ENCODE measurements around the gene CDNF.
"Not testable (repeated sequence)": the region's sequence is repeated elsewhere in the genome, so short reads cannot be mapped to it uniquely, and the experiment has no call there.

The CDNF gene

DNA sequence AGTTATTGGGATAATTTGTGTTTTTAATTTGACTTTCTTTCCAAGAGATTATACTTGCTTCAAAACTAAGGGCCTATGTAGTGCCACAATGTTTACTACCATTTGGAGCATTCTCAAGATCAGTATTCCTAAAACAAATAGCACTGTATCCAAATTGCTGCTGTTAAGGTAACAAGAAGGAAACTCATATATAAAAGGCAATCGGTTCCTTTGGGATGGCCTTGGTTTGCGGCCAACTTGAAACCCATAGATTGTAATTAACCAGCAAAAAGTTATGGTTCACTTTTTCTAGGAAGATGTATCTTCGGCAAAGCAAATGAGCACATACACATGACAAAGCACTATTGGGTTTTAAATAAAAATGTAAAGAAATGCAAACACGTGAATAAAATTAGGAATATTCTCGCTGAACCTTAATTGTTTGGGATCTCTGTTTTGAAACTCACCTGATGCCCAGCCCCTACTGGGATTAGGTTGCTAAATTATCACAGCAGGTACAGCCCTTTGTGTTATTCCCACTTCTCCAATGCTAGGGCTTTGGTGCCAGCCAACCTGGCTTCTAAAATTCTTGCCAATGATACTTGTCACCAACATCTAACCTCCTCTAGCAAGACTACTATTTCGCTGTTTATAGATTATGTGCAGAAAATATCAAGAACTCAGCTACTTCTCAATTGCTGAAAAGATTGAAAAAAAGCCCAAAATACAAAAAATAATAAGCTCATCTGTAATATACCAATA, 16.0 kb downstream of the CDNF start:
- Histone ChIP-seq H2AFZ (ENCODE audit: low read length) (no peak overlapping the region), H2BK15ac (ENCODE audit: low read length) (no peak overlapping the region), H3K4me2 (ENCODE audit: insufficient read depth, low read length, poor library complexity, severe bottlenecking) (no peak overlapping the region), H3K79me1 (ENCODE audit: low read depth, low read length) (no peaks in the 10 kb centered on the region), H2BK120ac (ENCODE audit: low read depth, low read length) (no peak overlapping the region), H3K4me3 (ENCODE audit: low read length in 2 of 2) (no peak overlapping the region), H3K9me3 (replicated peaks in 1 of 2; ENCODE audit: control insufficient read depth in 2 of 2, insufficient read depth in 1 of 2, low read depth in 1 of 2, low read length in 2 of 2) (no peaks in the 10 kb centered on the region), H3K23ac (ENCODE audit: low read depth, low read length, poor library complexity) (no peak overlapping the region), H3K4ac (ENCODE audit: low read length) (no peak overlapping the region), H3K9ac (ENCODE audit: low read depth, low read length, poor library complexity) (no peak overlapping the region), H2BK5ac (ENCODE audit: low read length) (no peak overlapping the region), H2AK5ac (ENCODE audit: low read depth, low read length) (no peak overlapping the region), H4K8ac (ENCODE audit: low read depth, low read length) (no peak overlapping the region), H3K18ac (ENCODE audit: low read length) (no peak overlapping the region), H3K14ac (ENCODE audit: low read length) (no peak overlapping the region), H4K91ac (ENCODE audit: low read depth, low read length, poor library complexity) (no peak overlapping the region), H3K27me3 (ENCODE audit: control insufficient read depth in 3 of 3, insufficient read depth in 3 of 3, low read depth in 1 of 3, low read length in 3 of 3) (peaks cover 0 to 2% (median 0%) of the 10 kb centered on the region in 3 experiments), H3K4me1 (ENCODE audit: control insufficient read depth in 2 of 2, insufficient read depth in 1 of 2, low read depth in 1 of 2, low read length in 2 of 2) (no peaks in the 10 kb centered on the region), H3K27ac (replicated peaks; ENCODE audit: low read length) (no peak overlapping the region), H3K36me3 (replicated peaks in 1 of 2; ENCODE audit: control insufficient read depth in 2 of 2, insufficient read depth in 2 of 2, low read length in 2 of 2) (no peaks in the 10 kb centered on the region), H2BK12ac (ENCODE audit: low read length) (no peak overlapping the region)
- no peak for DNase-seq (ENCODE audit: low spot score)
- no CpG with 5 or more reads among the region's 6 CpGs for WGBS, 2 donors (ENCODE audit: extremely low coverage in 2 of 2, insufficient read length in 2 of 2, insufficient replicate concordance in 1 of 2)

DNA sequence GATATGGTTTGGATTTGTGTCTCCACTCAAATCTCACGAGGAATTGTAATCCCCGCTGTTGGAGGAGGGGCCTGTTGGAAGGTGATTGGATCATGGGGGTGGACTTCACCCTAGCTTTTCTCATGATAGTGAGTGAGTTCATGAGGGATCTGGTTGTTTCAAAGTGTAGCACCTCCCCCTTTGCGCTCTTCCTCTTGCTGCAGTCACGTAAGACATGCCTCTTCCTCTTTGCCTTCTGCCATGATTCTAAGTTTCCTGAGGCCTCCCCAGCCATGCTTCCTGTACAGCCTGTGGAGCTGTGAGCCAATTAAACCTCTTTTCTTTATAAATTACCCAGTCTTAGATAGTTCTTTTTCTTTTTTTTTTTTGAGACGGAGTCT, 17.1 kb downstream of the CDNF start:
- no peak overlapping the region for H4K91ac ChIP-seq (ENCODE audit: low read depth, low read length, poor library complexity)
- no peak overlapping the region for H3K9ac ChIP-seq (ENCODE audit: low read depth, low read length, poor library complexity)
- H4K8ac ChIP-seq (ENCODE audit: low read depth, low read length) = no peak overlapping the region
- no peak overlapping the region for H2BK12ac ChIP-seq (ENCODE audit: low read length)
- no peaks in the 10 kb centered on the region for H3K36me3 ChIP-seq (replicated peaks in 1 of 2; ENCODE audit: control insufficient read depth in 2 of 2, insufficient read depth in 2 of 2, low read length in 2 of 2)
- H3K79me1 ChIP-seq (ENCODE audit: low read depth, low read length) = no peaks in the 10 kb centered on the region
- no peaks in the 10 kb centered on the region for H3K27me3 ChIP-seq (ENCODE audit: control insufficient read depth in 3 of 3, insufficient read depth in 3 of 3, low read depth in 1 of 3, low read length in 3 of 3)
- H2BK120ac ChIP-seq (ENCODE audit: low read depth, low read length) = no peak overlapping the region
- H3K18ac ChIP-seq (ENCODE audit: low read length) = no peak overlapping the region
- H2BK5ac ChIP-seq (ENCODE audit: low read length) = no peak overlapping the region
- no peak overlapping the region for H3K14ac ChIP-seq (ENCODE audit: low read length)
- H3K4me3 ChIP-seq (ENCODE audit: low read length in 2 of 2) = no peak overlapping the region
- no peak for DNase-seq (ENCODE audit: low spot score)
- no peak overlapping the region for H2AK5ac ChIP-seq (ENCODE audit: low read depth, low read length)
- H3K4ac ChIP-seq (ENCODE audit: low read length) = no peak overlapping the region
- no peaks in the 10 kb centered on the region for H3K9me3 ChIP-seq (replicated peaks in 1 of 2; ENCODE audit: control insufficient read depth in 2 of 2, insufficient read depth in 1 of 2, low read depth in 1 of 2, low read length in 2 of 2)
- no peak overlapping the region for H2AFZ ChIP-seq (ENCODE audit: low read length)
- H3K23ac ChIP-seq (ENCODE audit: low read depth, low read length, poor library complexity) = no peak overlapping the region
- no peak overlapping the region for H3K4me2 ChIP-seq (ENCODE audit: insufficient read depth, low read length, poor library complexity, severe bottlenecking)
- no peak overlapping the region for H3K27ac ChIP-seq (replicated peaks; ENCODE audit: low read length)
- no CpG with 5 or more reads among the region's 5 CpGs for WGBS, 2 donors (ENCODE audit: extremely low coverage in 2 of 2, insufficient read length in 2 of 2, insufficient replicate concordance in 1 of 2)
- H3K4me1 ChIP-seq (ENCODE audit: control insufficient read depth in 2 of 2, insufficient read depth in 1 of 2, low read depth in 1 of 2, low read length in 2 of 2) = no peaks in the 10 kb centered on the region
- H2BK15ac ChIP-seq (ENCODE audit: low read length) = no peak overlapping the region

DNA sequence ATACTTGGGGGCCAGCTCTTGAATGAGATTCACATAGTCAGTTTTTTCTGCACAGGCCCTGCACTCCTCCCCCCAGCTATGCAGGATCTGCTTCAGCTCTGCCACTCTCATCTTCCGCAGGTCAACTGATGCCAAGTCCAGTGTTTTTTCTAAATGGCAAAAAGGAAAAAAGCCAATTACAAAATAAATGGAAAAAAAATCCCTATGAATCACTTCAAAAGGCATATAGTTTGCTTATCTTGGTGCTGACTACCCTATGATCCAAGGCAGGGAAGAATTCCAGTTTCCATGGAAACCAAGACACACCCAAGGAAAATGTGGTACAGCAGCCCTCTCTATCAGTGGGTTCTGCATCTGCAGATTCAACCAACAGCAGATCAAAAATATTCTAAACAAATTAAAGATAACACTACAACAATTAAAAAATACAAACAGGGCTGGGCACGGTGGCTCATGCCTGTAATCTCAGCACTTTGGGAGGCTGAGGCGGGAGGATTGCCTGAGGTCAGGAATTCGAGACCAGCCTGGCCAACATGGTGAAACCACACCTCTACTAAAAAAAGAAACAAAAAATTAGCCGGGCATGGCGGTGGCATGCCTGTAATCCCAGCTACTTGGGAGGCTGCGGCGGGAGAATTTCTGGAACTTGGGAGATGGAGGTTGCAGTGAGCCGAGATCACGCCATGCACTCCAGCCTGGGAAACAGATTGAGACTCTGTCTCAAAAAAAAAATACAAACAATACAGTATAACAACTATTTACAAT, 17.6 kb downstream of the CDNF start:
- Histone ChIP-seq H3K4me1 (ENCODE audit: control insufficient read depth in 2 of 2, insufficient read depth in 1 of 2, low read depth in 1 of 2, low read length in 2 of 2) (no peaks in the 10 kb centered on the region), H3K9me3 (replicated peaks in 1 of 2; ENCODE audit: control insufficient read depth in 2 of 2, insufficient read depth in 1 of 2, low read depth in 1 of 2, low read length in 2 of 2) (no peaks in the 10 kb centered on the region), H3K4me2 (ENCODE audit: insufficient read depth, low read length, poor library complexity, severe bottlenecking) (no peak overlapping the region), H2AK5ac (ENCODE audit: low read depth, low read length) (no peak overlapping the region), H3K36me3 (replicated peaks in 1 of 2; ENCODE audit: control insufficient read depth in 2 of 2, insufficient read depth in 2 of 2, low read length in 2 of 2) (no peaks in the 10 kb centered on the region), H2BK5ac (ENCODE audit: low read length) (no peak overlapping the region), H3K18ac (ENCODE audit: low read length) (no peak overlapping the region), H3K9ac (ENCODE audit: low read depth, low read length, poor library complexity) (no peak overlapping the region), H3K79me1 (ENCODE audit: low read depth, low read length) (no peaks in the 10 kb centered on the region), H3K27ac (replicated peaks; ENCODE audit: low read length) (no peak overlapping the region), H3K14ac (ENCODE audit: low read length) (no peak overlapping the region), H3K4me3 (ENCODE audit: low read length in 2 of 2) (no peak overlapping the region), H4K8ac (ENCODE audit: low read depth, low read length) (no peak overlapping the region), H2AFZ (ENCODE audit: low read length) (no peak overlapping the region), H3K23ac (ENCODE audit: low read depth, low read length, poor library complexity) (no peak overlapping the region), H3K4ac (ENCODE audit: low read length) (no peak overlapping the region), H4K91ac (ENCODE audit: low read depth, low read length, poor library complexity) (no peak overlapping the region), H2BK12ac (ENCODE audit: low read length) (no peak overlapping the region), H2BK120ac (ENCODE audit: low read depth, low read length) (no peak overlapping the region), H3K27me3 (ENCODE audit: control insufficient read depth in 3 of 3, insufficient read depth in 3 of 3, low read depth in 1 of 3, low read length in 3 of 3) (no peaks in the 10 kb centered on the region), H2BK15ac (ENCODE audit: low read length) (no peak overlapping the region)
- no CpG with 5 or more reads among the region's 10 CpGs for WGBS, 2 donors (ENCODE audit: extremely low coverage in 2 of 2, insufficient read length in 2 of 2, insufficient replicate concordance in 1 of 2)
- no peak for DNase-seq (ENCODE audit: low spot score)

DNA sequence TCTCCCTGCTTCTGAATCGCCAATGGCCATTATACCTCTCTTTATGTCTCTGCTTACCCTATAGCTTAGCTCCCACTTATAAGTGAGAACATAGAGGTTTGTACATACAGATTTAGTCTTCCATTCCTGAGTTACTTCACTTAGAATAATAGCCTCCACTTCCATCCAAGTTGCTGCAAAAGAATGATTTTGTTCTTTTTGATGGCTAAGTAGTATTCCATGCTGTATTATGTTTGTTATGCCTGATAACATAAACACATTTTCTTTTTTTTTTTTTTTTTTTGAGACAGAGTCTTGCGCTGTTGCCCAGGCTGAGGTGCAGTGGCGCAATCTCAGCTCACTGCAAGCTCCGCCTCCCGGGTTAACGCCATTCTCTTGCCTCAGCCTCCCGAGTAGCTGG, 21.1 kb downstream of the CDNF start:
- not testable (repeated sequence) for H3K4ac ChIP-seq (ENCODE audit: low read length); H4K8ac ChIP-seq (ENCODE audit: low read depth, low read length); H3K18ac ChIP-seq (ENCODE audit: low read length); H3K4me1 ChIP-seq (ENCODE audit: control insufficient read depth in 2 of 2, insufficient read depth in 1 of 2, low read depth in 1 of 2, low read length in 2 of 2); H2AK5ac ChIP-seq (ENCODE audit: low read depth, low read length); H3K27ac ChIP-seq (replicated peaks; ENCODE audit: low read length); DNase-seq (ENCODE audit: low spot score); H2BK15ac ChIP-seq (ENCODE audit: low read length); H3K9ac ChIP-seq (ENCODE audit: low read depth, low read length, poor library complexity); H2AFZ ChIP-seq (ENCODE audit: low read length); H3K9me3 ChIP-seq (replicated peaks in 1 of 2; ENCODE audit: control insufficient read depth in 2 of 2, insufficient read depth in 1 of 2, low read depth in 1 of 2, low read length in 2 of 2); H2BK5ac ChIP-seq (ENCODE audit: low read length); H3K4me2 ChIP-seq (ENCODE audit: insufficient read depth, low read length, poor library complexity, severe bottlenecking); H3K27me3 ChIP-seq (ENCODE audit: control insufficient read depth in 3 of 3, insufficient read depth in 3 of 3, low read depth in 1 of 3, low read length in 3 of 3); H3K79me1 ChIP-seq (ENCODE audit: low read depth, low read length); H2BK12ac ChIP-seq (ENCODE audit: low read length); H3K36me3 ChIP-seq (replicated peaks in 1 of 2; ENCODE audit: control insufficient read depth in 2 of 2, insufficient read depth in 2 of 2, low read length in 2 of 2); H4K91ac ChIP-seq (ENCODE audit: low read depth, low read length, poor library complexity); H3K23ac ChIP-seq (ENCODE audit: low read depth, low read length, poor library complexity); H3K4me3 ChIP-seq (ENCODE audit: low read length in 2 of 2); H2BK120ac ChIP-seq (ENCODE audit: low read depth, low read length); H3K14ac ChIP-seq (ENCODE audit: low read length)
- WGBS, 2 donors (ENCODE audit: extremely low coverage in 2 of 2, insufficient read length in 2 of 2, insufficient replicate concordance in 1 of 2) = no CpG with 5 or more reads among the region's 7 CpGs
